Mesodermal cell (in vitro differentiated cells): Measurements from ENCODE around the gene ZFHX3.

Experiments used
- H3K27ac ChIP-seq: 2 replicates; pipeline ENCODE4 v1.7.0; 2013; ENCODE audit warnings: mild to moderate bottlenecking, low read depth, low read length, moderate library complexity; ENCODE audit not compliant: severe bottlenecking
- H3K36me3 ChIP-seq: 2 replicates; pipeline ENCODE4 v1.7.1; 2013; ENCODE audit warnings: mild to moderate bottlenecking, low read length, moderate library complexity; ENCODE audit not compliant: control insufficient read depth, insufficient read depth
- H3K4me1 ChIP-seq: one replicate; pipeline ENCODE4 v1.7.1; 2013; ENCODE audit warnings: mild to moderate bottlenecking, low read length; ENCODE audit not compliant: insufficient read depth, control insufficient read depth, poor library complexity, severe bottlenecking
- H3K4me3 ChIP-seq: 2 replicates; pipeline ENCODE4 v1.7.0; 2013; ENCODE audit warnings: low read length, control low read depth, mild to moderate bottlenecking; ENCODE audit not compliant: insufficient read depth, poor library complexity, severe bottlenecking; ENCODE audit errors: extremely low read depth
- H3K9me3 ChIP-seq: 2 replicates; pipeline ENCODE4 v1.7.1; 2013; ENCODE audit warnings: mild to moderate bottlenecking, low read length, moderate library complexity; ENCODE audit not compliant: control insufficient read depth
- WGBS, 2 experiments: methylation state at CpG; one replicate each; pipeline ENCODE4 v1.1.5; 2013; ENCODE audit warnings: missing lambda C conversion rate in 2 of 2; ENCODE audit not compliant: insufficient coverage in 2 of 2; 5-methylcytosine and 5-hydroxymethylcytosine counted together

The ZFHX3 gene

DNA sequence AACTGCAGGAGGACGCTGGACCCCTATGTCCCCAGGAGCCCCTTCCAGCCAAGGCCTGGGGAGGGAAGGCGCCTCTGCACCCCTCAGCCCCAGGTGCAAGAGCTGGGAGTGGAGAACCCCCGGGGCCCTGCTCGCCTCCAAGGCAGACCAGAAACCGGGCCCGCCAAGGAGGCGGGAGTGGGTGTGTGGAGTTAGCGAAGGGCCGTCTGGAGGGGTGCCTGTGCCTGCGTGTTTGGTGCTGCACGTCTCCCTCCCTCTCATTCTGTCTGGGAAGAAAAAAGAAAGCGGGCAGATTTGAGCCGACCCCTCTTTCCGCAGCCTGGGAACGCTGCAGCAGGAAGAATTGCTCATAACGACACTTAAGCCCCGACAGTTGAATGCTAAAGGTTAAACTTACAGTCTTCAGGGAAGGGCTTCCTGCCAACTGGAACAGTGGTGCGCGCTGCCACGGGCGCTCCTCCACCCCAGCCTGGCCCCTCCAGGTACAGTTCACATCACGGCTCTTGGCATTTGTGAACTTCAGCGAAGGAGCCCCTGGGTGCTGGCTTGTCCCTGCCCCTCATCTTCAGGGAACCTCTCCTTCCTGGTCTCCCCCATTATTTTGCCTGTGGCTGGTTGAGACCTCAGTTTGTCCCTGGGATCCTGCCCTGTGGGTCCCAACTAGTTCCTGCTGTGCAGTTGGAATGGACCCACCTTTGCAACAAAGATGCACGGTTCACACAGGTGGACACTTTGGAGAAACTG lies 19.2 kb upstream of the ZFHX3 start:
- Histone ChIP-seq H3K4me3 (no peak overlapping the region), H3K27ac (no peak overlapping the region), H3K4me1 (peaks cover 48% of the 10 kb centered on the region), H3K9me3 (no peaks in the 10 kb centered on the region), H3K36me3 (no peaks in the 10 kb centered on the region)
- 4 to 5% methylated on average over 14 to 18 of the region's 24 CpGs for WGBS, 2 experiments

DNA sequence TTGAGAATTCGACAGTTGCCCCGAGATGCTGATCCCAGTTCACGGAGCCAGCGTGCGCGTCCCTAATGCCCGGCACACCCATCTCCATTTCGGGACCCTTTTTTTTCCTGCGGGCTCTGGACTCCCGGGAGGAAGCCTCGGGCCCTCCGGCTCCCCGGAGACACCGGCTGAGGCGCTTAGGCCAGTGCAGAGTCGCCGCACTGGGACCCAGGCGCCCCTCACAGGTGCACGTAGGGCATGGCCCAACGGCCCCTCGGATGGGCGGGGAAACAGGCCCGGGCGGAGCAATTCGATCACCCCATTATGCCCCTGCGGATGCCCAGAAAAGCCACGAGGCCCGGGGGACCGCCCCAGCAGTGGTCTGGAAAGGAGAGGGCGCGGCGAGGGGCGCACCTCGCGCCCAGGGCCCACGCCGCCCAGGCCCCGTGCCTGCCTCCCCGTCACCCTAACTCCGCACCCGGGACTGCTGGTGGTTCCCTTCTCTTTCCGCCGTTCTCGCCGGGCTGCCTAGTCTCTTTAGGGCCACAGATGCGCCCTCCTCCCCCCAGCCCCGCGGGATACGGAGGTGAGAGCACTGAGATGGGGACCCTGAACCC lies 18.5 kb upstream of the ZFHX3 start:
- no peaks in the 10 kb centered on the region for H3K36me3 ChIP-seq
- peaks cover 46% of the 10 kb centered on the region for H3K4me1 ChIP-seq
- H3K4me3 ChIP-seq, result no peak overlapping the region
- no peaks in the 10 kb centered on the region for H3K9me3 ChIP-seq
- H3K27ac ChIP-seq, result no peak overlapping the region
- WGBS, 2 experiments, result 1% methylated on average over 36 to 45 of the region's 49 CpGs

GRCh38 chr16:73065632-73066330 lies 17.9 kb upstream of the ZFHX3 start:
- peak overlapping the region; percentile 9 for H3K4me3 ChIP-seq
- 1% methylated on average over 38 to 39 of the region's 43 CpGs for WGBS, 2 experiments
- no peak overlapping the region for H3K27ac ChIP-seq
- H3K9me3 ChIP-seq, result no peaks in the 10 kb centered on the region
- H3K36me3 ChIP-seq, result no peaks in the 10 kb centered on the region
- H3K4me1 ChIP-seq, result peaks cover 48% of the 10 kb centered on the region

GRCh38 chr16:73064994-73065545 lies 17.1 kb upstream of the ZFHX3 start:
- Histone ChIP-seq H3K9me3 (no peaks in the 10 kb centered on the region), H3K27ac (no peak overlapping the region), H3K4me3 (peak overlapping the region; percentile 9), H3K36me3 (no peaks in the 10 kb centered on the region), H3K4me1 (peaks cover 49% of the 10 kb centered on the region)
- WGBS, 2 experiments, result 0 to 1% methylated on average over 11 to 21 of the region's 24 CpGs

GRCh38 chr16:73064212-73064993 lies 16.5 kb upstream of the ZFHX3 start:
- 0 to 1% methylated on average over 18 to 20 of the region's 25 CpGs for WGBS, 2 experiments
- peaks cover 45% of the 10 kb centered on the region for H3K4me1 ChIP-seq
- peak overlapping the region; percentile 9 for H3K4me3 ChIP-seq
- H3K36me3 ChIP-seq, result no peaks in the 10 kb centered on the region
- no peak overlapping the region for H3K27ac ChIP-seq
- H3K9me3 ChIP-seq, result no peaks in the 10 kb centered on the region

- WGBS, 2 experiments, result 3% methylated on average over 14 of the region's 14 CpGs
- Histone ChIP-seq H3K9me3 (no peaks in the 10 kb centered on the region), H3K4me1 (peaks cover 40% of the 10 kb centered on the region), H3K27ac (no peak overlapping the region), H3K36me3 (no peaks in the 10 kb centered on the region), H3K4me3 (no peak overlapping the region)
Observed at GRCh38 chr16:73063854-73064211, 15.9 kb upstream of the ZFHX3 start.

DNA sequence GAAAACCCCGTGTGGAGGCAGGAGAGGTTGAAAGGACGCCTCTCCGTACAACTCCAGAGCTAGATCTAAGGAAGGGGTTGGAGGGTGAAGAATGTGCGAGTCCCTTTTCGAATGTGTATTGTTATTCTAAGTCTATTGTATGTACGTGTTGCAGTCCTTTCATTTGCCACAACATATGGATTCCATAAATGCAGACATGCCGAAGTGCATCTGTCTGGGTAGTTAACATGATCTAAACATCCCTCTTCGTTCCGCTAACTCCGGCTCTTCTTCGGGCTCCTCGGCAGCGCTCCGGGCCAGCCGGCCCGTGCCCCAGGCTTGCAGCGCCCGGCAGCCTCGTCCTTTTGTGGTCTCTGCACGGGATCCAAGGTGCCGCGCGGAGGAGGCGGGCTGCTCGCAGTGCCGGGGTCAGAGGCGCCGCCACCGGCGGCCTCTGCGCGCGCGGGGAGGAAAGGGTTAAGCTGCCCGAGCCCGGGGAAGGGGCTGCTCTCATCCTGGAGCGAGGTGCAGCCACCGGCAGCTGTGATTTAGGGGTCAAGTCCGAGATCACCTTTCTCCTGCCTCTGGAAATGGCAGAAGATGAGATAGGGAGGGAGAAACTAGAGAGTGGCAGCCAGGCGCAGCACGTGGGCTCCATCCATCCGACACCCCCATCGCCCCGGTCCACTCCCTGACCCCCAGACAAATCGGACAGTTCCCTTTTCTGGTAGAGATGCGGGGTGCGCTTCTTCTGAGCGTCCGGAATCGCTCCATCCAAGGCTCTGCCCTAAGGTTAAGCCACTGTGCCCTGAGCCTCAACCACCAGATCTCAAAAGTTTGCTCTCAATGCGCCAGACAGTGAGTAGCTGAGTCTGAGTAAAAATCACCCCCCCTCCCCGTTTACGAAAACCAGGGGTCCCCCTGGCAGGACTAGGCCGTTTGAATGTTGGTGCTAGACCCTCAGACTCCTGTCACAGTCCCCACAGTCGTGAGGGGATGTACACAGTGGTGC lies 15.1 kb upstream of the ZFHX3 start:
- peak overlapping the region; percentile 6 for H3K4me3 ChIP-seq
- 1 to 2% methylated on average over 38 to 48 of the region's 55 CpGs for WGBS, 2 experiments
- no peaks in the 10 kb centered on the region for H3K36me3 ChIP-seq
- no peak overlapping the region for H3K27ac ChIP-seq
- H3K4me1 ChIP-seq, result peaks cover 33% of the 10 kb centered on the region
- no peaks in the 10 kb centered on the region for H3K9me3 ChIP-seq

DNA sequence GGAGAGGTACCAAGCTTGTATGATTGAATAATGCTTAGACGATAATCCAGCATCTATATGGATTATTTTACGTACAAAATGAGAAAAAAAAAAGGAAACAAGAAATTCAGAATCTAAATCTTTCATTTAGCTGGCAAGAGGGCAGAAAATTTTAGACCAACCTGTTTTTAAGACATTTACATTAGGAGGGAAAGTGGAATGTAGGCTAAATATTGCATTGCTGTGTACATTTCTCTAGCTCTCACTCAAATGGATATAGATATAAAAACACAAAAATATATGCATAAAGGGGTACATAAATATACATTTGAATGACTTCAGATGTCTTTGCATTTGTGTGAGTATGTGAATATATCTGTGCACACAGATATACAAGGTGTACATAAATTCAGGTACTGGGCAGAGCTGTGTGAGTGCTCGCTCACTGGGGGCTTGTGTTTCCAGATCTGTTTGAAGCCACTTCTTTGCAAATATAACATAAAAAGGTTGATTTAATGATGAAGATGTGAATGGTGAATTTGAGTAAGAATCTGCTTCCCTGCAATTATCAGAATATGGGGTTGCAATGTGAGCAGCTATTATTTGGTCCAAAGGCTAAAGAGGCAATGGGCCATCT lies 14.2 kb upstream of the ZFHX3 start:
- peaks cover 29% of the 10 kb centered on the region for H3K4me1 ChIP-seq
- no peak overlapping the region for H3K27ac ChIP-seq
- 20% methylated on average over 1 of the region's 3 CpGs; no CpG with 5 or more reads in 1 of the 2 experiments for WGBS, 2 experiments
- no peak overlapping the region for H3K4me3 ChIP-seq
- H3K9me3 ChIP-seq, result no peaks in the 10 kb centered on the region
- H3K36me3 ChIP-seq, result no peaks in the 10 kb centered on the region

DNA sequence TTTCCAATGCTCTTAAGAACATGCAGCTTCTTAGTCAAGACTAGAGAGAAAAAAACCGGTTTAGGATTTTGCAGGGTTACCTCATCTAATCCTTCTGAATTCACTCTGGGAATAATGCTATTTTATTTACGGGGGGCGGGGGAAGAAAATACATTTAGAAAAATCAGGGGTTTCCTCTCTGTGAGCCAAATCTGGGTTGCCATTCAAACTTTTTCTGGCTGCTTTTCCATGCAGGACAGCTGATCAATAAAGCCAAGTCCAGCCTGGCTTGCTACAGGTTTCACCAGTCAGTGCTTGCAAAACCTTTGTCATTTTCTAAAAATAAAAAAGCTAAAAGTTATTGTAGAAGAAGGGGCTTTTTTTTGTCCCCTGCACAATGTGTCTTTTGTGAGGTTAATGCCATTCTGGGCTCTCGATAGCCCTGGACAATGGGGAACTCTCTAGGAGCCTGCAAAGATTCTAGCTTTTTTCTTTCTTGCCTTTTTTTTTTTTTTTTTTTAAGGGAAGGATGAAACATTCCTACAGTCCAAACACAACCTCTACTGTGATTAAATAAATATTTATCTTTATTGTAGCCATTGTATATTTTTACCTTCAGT lies 13.1 kb upstream of the ZFHX3 start:
- Histone ChIP-seq H3K4me3 (no peak overlapping the region), H3K9me3 (no peaks in the 10 kb centered on the region), H3K36me3 (no peaks in the 10 kb centered on the region), H3K27ac (no peak overlapping the region), H3K4me1 (peaks cover 37% of the 10 kb centered on the region)
- 0% methylated on average over 3 of the region's 4 CpGs for WGBS, 2 experiments
